GM18858 (cell line): ENCODE results near the gene RHO.
"Not testable (repeated sequence)": the region's sequence is repeated elsewhere in the genome, so short reads cannot be mapped to it uniquely, and the experiment has no call there.

Experiments used
- ATAC-seq: cut with Tn5 transposase; IDR thresholded peaks from one replicate; pipeline ENCODE4 v1.9.1; 2021; ENCODE audit not compliant: unreplicated experiment

The RHO gene

DNA sequence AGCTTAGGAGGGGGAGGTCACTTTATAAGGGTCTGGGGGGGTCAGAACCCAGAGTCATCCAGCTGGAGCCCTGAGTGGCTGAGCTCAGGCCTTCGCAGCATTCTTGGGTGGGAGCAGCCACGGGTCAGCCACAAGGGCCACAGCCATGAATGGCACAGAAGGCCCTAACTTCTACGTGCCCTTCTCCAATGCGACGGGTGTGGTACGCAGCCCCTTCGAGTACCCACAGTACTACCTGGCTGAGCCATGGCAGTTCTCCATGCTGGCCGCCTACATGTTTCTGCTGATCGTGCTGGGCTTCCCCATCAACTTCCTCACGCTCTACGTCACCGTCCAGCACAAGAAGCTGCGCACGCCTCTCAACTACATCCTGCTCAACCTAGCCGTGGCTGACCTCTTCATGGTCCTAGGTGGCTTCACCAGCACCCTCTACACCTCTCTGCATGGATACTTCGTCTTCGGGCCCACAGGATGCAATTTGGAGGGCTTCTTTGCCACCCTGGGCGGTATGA lies at the start of gene RHO:
Gene RHO (plus strand): TSS at position 51 of the 512 bp plus-strand sequence. CDS start 95 bp downstream, at position 146.
- no peak for ATAC-seq

DNA sequence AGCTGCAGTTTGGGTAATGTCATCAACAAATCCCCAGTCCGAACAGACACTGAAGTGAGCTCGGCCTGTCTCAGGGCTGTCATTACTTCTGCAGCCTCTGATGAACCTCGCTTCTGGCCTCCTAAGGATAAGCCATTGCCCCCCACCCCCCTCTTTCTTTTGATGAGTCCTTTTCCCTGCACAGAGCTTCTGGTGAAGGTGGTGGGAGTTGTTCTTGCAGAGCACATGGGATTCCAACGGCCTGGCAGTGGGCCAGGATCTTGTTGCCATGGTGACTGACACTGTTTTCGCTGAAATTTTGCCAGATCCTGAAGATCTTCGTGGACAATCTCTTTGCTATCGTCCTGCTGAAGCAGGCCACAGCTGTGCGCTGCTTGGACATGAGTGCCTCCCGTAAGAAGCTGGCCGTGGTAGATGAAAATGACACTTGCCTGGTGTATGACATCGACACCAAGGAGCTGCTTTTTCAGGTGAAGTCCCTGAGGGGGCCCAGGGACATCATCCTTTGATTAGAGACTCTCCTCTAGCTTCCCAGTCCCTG lies 47.1 kb upstream of the RHO start:
- not testable (repeated sequence) for ATAC-seq

DNA sequence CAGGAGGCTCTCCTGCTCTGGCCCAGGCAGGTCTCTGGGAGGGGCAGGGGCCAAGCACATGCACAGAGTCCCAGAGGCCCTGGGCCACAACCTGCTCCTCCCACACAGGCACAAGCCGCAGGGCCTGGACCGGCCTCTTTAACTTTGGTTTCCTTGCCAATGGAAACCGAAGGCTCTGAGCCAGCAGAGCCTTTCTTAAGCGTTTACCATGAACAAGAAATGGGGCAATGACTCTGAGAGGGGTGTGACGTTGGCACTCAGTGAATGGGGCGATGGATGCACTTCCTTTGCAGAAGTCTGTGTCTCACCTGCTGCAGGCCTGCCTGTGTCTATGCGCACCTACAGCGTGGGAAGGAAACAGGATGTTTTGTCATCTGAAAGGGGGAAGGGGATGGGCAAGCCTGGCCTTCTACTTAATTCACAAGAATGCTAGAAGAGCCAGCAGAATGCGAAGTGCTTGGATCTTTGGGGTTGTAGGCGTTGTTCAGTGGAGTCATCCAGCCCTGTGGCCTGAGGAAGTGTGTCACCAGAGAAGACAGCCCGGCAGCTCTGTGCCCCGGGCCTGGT lies 46.6 kb upstream of the RHO start:
- ATAC-seq, result no peak

DNA sequence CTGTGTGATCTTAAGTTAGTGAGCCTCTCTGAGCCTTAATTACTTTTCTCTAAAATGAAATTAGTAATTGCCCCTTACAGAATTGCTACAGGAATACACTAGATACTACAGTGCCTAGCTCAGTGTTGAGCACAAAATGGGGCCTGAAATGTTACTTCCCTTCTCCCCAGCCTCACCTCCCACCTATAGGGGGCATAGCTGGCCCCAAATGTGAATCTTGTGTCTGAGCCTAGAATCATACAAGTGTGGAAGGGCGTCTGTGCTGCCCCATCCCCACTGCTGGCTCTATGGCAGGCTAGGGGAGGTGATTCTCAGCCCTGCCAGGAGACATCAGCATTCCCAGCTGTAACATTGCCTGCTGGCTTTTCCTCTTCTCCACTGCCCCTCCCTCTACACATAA lies 45.7 kb upstream of the RHO start:
- ATAC-seq, result no peak

DNA sequence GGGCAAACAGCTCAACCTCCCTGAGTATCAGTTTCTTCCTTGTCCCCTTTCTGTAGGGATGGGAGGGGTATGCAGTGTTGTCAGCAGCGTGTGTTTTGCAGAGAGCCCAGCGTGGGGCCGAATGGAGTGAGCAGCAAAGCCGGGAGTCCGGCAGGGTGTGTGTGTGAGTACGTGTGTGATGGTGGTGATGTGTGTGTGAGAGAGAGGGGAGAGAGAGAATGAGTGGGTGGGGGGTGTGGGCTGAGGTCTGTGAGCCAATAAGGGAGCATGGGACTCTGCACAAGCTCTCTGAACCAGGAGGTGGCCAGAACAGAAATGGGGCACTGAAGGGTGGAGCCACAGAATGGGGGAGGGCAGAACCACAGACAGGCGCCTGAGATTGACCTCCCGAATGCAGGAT lies 44.6 kb upstream of the RHO start:
- ATAC-seq, result no peak

DNA sequence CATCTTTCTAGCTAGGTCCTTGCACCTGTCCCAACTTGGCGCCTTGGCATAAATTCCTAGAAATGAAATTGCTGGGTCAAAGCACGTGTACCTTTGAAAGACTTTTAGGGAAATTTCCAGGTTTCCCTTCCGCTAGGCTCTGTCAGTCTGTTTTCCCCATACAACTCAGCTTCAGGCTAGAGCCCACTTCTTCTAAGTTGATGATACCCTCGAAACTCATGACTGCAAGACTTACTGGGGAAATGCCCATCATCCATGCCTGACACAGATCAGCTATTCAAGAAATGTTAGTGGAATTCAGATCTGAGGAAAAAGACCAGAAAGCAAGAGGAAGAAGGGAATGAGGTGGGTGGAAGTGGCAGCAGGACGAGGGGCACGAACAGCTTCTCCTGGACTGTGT lies 43.3 kb upstream of the RHO start:
- not testable (repeated sequence) for ATAC-seq

DNA sequence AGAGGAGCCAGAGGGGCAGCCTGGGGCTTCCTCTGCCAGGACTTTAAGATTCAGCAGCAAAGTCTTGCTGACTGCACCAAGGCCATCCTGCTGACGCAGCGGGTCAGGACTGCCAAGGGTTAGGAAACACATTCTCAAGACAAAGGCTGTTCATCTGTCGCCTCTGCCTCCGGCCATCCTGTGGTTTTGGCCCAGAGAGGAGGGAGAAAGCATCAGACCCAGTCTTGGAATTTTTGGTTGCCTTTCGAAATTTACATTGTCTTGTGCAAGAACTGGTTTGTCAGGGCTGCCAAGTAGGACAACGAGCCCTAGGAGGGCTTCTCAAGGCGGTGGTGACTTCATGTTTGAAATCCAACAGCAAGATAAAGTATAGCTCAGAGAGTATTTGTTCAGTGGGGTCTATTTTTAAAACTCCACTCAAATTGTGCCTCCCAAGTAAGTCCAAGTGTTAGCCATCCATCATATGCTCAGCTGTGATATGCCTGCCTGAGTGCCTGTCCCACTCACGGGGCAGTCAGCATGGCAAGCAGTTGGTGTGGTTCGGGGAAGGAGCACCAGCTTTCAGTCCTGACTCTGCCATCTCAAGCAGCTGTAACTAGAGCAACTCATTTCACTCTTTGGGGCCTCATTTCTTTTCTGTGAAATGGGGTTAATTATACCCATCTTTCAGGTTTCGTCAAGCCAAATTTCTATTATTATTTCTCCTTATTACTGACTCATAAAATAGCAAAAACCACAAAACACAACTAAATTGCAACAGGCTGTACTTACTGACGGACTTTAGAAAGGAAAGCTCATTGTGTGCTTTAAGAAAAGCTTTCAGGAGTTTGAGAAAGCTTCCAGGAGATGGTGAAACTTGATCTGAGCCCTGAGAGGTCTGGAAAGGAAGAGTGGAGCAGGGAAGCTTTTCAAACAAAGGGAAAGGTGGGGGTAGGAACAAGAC lies 42.4 kb upstream of the RHO start:
- ATAC-seq, result no peak

DNA sequence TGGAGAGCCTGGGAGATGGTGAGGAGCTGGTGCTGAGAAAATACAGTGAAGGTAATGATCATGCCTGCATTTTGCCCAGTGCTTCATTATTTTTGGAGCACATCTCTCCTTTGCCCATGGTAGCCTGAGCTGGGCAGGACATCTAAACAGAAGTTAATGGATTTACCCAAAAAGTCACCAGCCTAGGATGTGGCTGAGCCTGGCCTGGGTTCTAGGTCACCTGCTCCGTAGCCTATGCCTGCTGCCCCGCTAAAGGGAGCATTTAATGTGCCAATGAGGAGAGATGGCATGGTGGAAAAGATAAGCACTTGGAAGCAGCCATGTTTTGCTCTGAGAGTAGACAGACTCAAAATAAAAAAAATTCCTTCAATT lies 41.8 kb upstream of the RHO start:
- ATAC-seq, result no peak

DNA sequence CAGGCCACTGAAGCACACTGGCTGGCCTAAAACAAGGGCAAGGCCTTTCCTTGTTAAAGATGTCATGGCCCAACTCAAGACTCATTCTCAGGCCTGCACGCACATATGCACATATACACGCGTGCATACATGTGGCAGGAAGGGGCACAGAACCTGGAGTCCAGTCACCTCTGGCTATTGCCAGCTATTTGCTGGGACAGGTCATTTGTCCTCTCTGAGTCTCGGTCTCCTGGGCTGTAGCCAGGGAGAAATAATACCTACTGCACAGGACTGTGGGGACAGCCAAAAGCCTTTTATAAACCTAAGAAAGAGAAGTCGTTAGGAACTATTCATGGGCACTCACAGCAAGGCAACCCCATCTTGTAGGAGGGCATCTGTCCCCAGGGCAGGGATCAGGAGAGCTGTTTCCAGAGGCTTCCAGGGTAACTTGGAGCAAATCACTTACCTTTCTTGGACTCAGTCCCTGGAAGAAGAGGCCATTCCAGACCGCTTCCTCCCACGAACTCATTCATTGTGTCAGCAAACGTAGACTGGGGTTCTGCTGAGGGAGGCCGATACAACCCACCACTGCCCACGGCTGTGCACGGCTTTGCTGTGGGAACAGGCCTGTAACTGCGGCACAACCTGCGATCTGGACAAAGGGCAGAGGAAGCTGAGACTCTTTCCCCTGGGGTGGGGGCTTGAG lies 41.1 kb upstream of the RHO start:
- no peak for ATAC-seq

DNA sequence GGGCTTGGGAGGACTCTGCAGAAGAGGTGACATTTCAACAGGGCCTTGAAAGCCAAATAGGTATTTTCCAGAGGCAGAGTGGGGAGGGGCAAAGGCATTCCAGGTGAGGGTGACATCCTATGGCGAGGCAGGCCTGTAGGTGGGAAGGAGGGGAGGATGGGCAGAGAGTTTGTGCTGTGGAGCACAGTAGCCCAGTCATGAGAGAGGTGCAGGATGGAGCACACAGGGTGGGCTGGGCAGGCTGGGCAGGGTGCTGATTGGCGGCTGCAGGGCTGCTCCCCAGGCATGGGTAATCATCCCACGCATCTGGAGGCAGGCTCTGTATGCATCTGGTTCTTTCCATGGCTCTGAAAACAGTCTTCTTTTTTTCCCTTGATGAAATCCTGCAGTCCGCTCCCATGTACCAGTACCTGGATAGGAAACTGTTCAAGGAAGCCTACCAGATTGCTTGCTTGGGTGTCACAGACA lies 40.5 kb upstream of the RHO start:
- ATAC-seq, result not testable (repeated sequence)

DNA sequence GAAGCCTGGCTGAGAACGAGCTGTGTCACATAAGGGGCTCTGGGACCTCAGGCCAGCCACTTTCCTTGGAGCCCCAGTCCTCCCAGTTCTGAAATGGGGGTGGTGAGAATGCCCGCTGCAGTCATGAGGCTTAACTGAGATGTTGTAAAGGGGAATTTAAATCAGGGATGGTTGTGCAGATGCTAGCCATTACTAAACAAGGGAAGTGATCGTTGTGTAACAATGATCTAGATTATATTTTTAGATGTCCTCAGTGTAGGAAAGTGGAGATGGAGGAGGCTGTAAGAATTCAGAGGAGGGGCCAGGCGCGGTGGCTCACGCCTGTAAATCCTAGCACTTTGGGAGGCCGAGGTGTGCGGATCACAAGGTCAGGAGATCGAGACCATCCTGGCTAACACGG lies 39.2 kb upstream of the RHO start:
- ATAC-seq, result not testable (repeated sequence)

DNA sequence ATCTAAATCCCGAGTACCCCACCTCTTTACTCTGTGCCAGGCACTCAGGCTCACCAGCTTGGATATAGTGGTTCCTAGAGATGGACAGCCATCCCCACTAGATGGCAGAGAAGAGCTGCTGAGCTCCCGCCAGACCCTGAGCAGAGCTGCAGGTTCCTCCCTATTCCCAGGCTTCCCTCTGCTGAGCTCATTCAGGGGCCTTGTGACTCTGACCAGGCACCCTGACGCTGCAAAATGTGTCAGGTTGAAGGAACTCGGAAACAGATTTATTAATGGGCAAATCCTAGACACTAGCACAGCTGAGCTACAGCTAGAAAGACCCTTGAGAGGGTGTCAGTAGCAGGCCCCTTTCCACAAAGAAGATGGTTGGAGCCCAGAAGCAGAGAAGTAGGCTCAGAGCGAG lies 38.2 kb upstream of the RHO start:
- ATAC-seq, result peak; percentile 66

DNA sequence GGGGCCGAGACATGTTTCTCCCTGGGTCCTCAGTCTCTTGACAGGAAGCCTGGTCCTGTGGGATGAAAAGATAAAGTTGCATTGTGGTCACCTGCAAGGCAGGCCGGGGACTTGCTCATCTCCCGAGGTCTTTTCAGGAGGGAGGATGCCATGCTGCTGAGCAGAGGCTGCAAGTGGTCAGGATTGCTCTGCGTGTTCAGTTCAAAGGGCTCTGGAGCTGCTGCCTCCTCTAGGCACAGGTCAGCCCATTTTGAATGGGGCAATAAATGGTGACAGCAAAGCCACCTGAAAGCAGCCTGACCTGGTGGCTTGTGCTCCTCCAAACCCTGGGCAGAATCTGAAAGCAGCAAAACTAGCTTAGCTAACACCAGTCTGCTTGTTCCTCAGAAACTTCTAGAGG lies 37.4 kb upstream of the RHO start:
- not testable (repeated sequence) for ATAC-seq

DNA sequence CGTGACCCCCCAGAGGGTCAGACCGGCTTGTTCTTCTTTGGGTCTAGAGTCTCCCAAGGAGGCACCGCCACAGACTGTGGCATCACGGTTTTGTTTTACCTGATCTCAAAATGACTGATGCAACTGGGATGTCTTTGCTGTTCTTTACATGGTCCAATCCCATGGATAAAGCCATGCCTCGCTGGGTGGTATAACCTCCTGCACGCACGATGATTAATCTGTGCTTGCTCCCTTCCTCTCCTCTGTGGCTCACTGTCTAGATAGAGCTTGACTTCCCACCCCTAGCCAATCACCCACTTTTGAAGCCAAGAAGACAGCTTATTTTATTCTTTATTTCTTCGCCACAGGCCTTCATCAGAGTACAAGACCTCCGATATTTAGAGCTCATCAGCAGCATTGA lies 36.6 kb upstream of the RHO start:
- ATAC-seq, result no peak

DNA sequence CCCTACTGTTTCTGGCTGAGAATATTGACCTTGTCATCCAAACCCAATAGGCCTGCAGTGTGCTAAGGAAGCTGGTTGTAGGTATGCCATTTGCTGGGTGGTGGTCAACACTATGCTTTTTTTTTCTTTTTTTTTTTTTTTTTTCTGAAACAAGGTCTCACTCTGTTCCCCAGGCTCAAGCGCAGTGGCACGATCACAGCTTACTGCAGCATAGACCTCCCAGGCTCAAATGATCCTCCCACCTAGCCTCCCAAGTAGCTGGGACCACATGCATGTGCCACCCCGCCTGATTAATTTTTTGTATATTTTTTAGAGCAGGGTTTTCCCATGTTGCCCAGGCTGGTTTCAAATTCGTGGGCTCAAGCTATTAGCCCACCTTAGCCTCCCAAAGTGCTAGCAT lies 35.7 kb upstream of the RHO start:
- ATAC-seq, result no peak

DNA sequence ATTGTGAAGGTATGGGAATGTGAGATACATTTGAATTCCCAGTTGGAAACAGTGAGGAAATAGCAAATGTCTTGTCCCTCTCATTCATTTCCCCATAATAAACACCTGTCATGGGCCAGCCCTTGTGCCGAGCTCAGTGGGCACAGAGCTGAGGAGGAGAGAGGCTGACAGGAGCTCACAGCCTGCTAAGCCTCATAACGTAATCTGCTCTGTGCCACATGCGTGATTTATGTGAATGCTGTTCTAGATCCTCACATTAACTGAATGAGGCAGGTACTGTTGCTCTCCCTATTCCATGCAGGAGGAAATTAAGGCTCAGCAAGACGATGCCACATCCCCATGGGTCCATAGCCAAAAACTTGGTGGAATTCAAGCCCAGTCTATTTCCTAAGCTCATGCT lies 35.2 kb upstream of the RHO start:
- ATAC-seq, result no peak

DNA sequence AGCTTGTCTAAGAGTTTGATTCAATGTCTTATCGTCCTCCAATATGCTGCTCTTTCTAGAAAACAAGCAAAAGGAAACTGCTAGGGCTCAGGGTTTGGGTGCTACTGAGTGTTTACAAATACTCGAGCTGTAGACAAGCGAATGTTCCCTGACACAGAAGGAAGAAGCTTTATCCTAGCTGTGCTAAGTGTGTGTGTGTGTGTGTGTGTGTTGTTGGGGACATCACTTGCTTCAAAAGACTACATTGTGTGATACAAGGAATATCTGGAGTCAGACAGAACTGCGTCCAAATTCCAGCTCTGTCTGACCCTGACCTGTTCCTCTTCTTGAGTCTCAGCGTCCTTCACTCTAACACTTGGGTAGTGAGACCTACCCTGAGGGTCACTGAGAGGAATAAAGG lies 33.9 kb upstream of the RHO start:
- ATAC-seq, result not testable (repeated sequence)

DNA sequence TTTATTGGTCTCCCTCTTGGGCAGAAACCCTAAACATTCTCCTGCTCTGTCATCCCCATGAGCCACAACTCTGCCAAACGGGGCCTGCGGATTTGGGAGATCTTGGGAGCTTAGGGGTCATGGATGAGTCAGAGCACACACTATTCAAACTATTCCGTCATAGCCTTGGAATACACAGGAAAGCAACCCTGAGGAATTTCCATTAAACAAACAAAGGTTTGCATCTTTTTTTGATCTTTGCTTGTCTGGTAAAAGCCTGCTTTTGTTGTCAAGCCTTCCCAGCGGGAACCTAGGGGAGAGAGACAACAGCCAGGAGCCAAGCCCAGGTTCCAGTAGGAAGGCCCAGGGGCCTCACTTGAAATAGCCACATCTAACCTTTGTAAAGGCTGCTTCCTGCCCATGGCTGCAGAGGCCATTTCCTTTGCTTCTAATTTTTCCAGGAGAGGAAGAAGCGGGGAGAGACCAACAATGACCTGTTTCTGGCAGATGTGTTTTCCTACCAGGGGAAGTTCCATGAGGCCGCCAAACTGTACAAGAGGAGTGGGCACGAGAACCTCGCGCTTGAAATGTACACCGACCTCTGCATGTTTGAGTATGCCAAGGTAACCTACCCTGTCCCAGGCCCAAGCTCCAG lies 33.3 kb upstream of the RHO start:
- not testable (repeated sequence) for ATAC-seq

DNA sequence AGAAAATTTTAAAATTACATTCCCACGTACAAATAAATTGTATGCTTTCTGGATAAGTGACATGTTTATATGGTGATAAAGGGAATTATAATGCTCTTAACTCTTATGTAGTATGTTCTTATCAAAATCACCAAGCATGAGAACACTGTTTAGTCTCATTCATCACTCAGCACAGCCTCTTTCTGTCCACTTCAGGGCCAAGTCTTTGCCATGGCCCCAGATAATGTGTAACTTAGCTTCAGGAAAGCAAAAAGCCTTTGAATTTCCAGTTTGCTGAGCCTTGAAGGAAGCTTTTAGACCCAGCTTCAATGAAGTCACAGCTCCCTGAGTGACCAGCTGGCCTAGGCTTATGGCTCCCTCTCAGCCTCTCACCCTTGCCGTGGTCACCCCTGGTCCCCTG lies 30.6 kb upstream of the RHO start:
- not testable (repeated sequence) for ATAC-seq

DNA sequence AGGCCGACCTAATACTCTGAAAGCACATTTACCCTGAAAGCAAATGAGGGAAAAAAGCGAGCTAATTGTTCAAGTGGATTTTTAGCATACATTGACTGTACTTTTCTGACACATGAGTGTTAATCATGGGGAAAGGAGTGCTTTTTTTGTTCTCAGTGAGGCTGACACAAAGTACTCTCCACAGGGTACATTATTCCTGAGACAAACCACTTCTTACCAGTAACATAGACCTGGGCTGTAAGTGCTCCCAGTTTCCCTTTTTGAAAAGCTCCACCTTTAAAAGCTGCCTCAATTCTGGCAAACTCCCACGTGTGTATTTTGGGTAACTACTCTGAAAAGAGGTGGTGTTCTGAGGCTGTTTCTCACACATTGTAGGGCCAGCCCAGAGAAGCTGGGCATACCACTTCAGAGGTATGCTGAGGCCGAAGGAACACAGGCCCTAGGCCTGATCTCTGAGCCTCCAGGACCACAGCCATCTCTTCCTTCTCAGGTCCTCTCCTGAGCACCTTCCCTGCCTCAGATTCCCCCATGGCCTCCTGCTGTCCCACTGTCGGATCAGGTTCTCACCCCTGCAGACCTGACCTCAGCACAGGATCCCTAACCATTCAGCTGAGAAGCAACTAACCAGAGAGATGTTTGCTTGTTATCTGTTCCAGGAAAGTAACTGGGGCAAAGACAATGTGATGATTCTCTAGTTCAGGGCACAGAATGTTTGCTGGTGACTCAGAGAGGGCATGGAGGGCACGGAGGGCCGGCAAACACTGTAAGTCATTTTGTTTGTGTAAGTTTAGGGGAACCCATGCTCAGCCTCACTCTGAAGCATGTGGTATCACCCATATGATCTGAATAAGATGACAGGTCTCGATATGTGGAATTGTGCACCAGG lies 29.6 kb upstream of the RHO start:
- not testable (repeated sequence) for ATAC-seq
